Loucy (cell line): ENCODE measurements around the gene CEP41.

Source experiments
- H2AFZ ChIP-seq: fragments of 200-600 bp; sonication (generic); 2 replicates; pipeline ENCODE4 v1.6.0; 2016; ENCODE audit warnings: antibody characterized with exemption, mild to moderate bottlenecking, low read length, moderate library complexity
- H3F3A ChIP-seq: fragments of 200-600 bp; 2 replicates; pipeline ENCODE4 v1.6.0; 2016; ENCODE audit warnings: antibody characterized with exemption, low read depth, mild to moderate bottlenecking
- H3K27me3 ChIP-seq: fragments of 200-600 bp; sonication (generic); 2 replicates; pipeline ENCODE4 v1.6.1; 2014; ENCODE audit warnings: low read length, mild to moderate bottlenecking; ENCODE audit not compliant: insufficient read depth, poor library complexity, severe bottlenecking
- H3K36me3 ChIP-seq: fragments of 200-600 bp; sonication (generic); 2 replicates; pipeline ENCODE4 v1.6.1; 2016; ENCODE audit warnings: low read length; ENCODE audit not compliant: insufficient read depth
- H3K4me1 ChIP-seq: fragments of 200-600 bp; sonication (generic); 2 replicates; pipeline ENCODE4 v1.5.1; 2014; ENCODE audit warnings: low read length, mild to moderate bottlenecking; ENCODE audit not compliant: insufficient read depth, poor library complexity, severe bottlenecking
- H3K4me2 ChIP-seq: fragments of 200-600 bp; sonication (generic); 2 replicates; pipeline ENCODE4 v1.6.0; 2014; ENCODE audit warnings: antibody characterized with exemption, low read length, low read depth, mild to moderate bottlenecking; ENCODE audit not compliant: poor library complexity, severe bottlenecking
- H3K4me3 ChIP-seq: fragments of 200-600 bp; sonication (generic); 2 replicates; pipeline ENCODE4 v1.5.1; 2014; ENCODE audit warnings: low read length, mild to moderate bottlenecking, mixed read lengths; ENCODE audit not compliant: poor library complexity, severe bottlenecking
- H3K79me2 ChIP-seq: fragments of 200-600 bp; sonication (generic); 2 replicates; pipeline ENCODE4 v1.6.1; 2014; ENCODE audit warnings: low read length; ENCODE audit not compliant: insufficient read depth
- H3K9ac ChIP-seq: fragments of 200-600 bp; sonication (generic); 2 replicates; pipeline ENCODE4 v1.6.0; 2014; ENCODE audit warnings: mild to moderate bottlenecking, low read depth, low read length, moderate library complexity; ENCODE audit not compliant: poor library complexity, severe bottlenecking
- H3K9me2 ChIP-seq: fragments of 200-600 bp; sonication (generic); replicated peaks from 2 replicates; pipeline ENCODE4 v1.6.1; 2016; ENCODE audit warnings: low read depth, low read length, mixed read lengths
- H3K9me3 ChIP-seq: fragments of 200-600 bp; sonication (generic); 2 replicates; pipeline ENCODE4 v1.6.1; 2014; ENCODE audit warnings: mild to moderate bottlenecking, antibody characterized with exemption, low read length, low read depth; ENCODE audit not compliant: insufficient read depth
- H4K20me1 ChIP-seq: fragments of 200-600 bp; sonication (generic); 2 replicates; pipeline ENCODE4 v1.6.0; 2014; ENCODE audit warnings: antibody characterized with exemption, low read length, mild to moderate bottlenecking; ENCODE audit not compliant: insufficient read depth, poor library complexity, severe bottlenecking
- EZH2phosphoT487 ChIP-seq: fragments of 200-600 bp; IDR thresholded peaks from 2 replicates; pipeline ENCODE4 v1.6.1; 2018; ENCODE audit warnings: antibody characterized with exemption, mild to moderate bottlenecking, moderate library complexity, borderline replicate concordance
- TF ChIP-seq, protein P1 (sequence below): fragments of 200-600 bp; sonication (generic); conservative IDR thresholded peaks from 2 replicates; pipeline ENCODE4 v1.5.1; 2014; ENCODE audit warnings: mild to moderate bottlenecking, antibody characterized with exemption, low read length

The CEP41 gene

DNA sequence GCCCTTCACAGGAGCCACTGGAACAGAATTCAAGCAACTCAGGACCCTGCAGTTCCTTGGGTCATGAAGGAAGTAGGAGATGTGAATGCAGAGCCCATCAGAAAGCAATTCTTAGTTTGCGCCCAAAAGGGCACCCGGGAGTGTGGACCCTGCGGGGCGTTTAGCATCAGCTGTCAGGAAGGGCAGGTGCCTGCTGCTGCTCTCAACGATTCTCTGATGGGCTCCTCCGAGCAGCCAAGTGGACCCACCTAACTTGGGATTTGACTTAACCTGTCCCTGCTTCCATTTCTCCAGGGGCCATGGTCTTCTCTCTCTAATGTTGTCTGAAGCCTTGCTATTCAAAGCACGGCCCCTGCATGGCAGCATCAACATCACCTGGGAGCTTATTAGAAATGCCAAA, 79.1 kb downstream of the CEP41 start:
- Histone ChIP-seq H4K20me1 (no peaks in the 10 kb centered on the region), H3K4me3 (no peak overlapping the region), H3K36me3 (no peaks in the 10 kb centered on the region), H3K27me3 (no peaks in the 10 kb centered on the region), H2AFZ (no peak overlapping the region), H3K4me2 (no peak overlapping the region), H3K79me2 (no peaks in the 10 kb centered on the region), H3K9me2 (no peaks in the 10 kb centered on the region), H3K4me1 (peaks cover 1% of the 10 kb centered on the region), H3F3A (no peaks in the 10 kb centered on the region), H3K9ac (no peak overlapping the region), H3K9me3 (no peaks in the 10 kb centered on the region)
- TF ChIP-seq, protein P1, sequence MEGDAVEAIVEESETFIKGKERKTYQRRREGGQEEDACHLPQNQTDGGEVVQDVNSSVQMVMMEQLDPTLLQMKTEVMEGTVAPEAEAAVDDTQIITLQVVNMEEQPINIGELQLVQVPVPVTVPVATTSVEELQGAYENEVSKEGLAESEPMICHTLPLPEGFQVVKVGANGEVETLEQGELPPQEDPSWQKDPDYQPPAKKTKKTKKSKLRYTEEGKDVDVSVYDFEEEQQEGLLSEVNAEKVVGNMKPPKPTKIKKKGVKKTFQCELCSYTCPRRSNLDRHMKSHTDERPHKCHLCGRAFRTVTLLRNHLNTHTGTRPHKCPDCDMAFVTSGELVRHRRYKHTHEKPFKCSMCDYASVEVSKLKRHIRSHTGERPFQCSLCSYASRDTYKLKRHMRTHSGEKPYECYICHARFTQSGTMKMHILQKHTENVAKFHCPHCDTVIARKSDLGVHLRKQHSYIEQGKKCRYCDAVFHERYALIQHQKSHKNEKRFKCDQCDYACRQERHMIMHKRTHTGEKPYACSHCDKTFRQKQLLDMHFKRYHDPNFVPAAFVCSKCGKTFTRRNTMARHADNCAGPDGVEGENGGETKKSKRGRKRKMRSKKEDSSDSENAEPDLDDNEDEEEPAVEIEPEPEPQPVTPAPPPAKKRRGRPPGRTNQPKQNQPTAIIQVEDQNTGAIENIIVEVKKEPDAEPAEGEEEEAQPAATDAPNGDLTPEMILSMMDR = no peak
- TF ChIP-seq EZH2phosphoT487 = no peak

DNA sequence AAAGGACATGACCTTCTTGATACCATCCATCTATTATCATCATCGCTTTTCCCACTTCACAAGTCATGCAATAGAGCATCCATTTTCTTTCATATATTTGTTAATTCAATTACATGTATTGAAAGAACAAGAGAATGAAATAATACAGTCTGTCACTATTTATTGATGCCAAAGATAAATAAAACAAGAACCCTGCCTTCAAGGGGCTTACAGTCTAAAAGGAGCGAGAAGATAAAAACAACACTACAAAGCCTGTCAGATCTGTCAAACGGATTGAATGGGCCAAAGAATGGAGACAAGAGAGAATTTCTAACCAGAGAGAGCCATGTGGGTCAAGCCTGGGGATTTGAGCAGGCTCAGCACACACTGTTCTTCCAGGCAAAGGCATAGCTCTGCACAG, 80.3 kb downstream of the CEP41 start:
- no peak overlapping the region for H2AFZ ChIP-seq
- no peak overlapping the region for H3K9ac ChIP-seq
- TF ChIP-seq EZH2phosphoT487 = no peak
- TF ChIP-seq, protein P1 = no peak
- no peaks in the 10 kb centered on the region for H3K36me3 ChIP-seq
- H3F3A ChIP-seq = no peaks in the 10 kb centered on the region
- no peak overlapping the region for H3K4me2 ChIP-seq
- H3K4me3 ChIP-seq = no peak overlapping the region
- no peaks in the 10 kb centered on the region for H3K27me3 ChIP-seq
- H3K9me3 ChIP-seq = no peaks in the 10 kb centered on the region
- H3K79me2 ChIP-seq = no peaks in the 10 kb centered on the region
- no peaks in the 10 kb centered on the region for H3K4me1 ChIP-seq
- H3K9me2 ChIP-seq = no peaks in the 10 kb centered on the region
- no peaks in the 10 kb centered on the region for H4K20me1 ChIP-seq

DNA sequence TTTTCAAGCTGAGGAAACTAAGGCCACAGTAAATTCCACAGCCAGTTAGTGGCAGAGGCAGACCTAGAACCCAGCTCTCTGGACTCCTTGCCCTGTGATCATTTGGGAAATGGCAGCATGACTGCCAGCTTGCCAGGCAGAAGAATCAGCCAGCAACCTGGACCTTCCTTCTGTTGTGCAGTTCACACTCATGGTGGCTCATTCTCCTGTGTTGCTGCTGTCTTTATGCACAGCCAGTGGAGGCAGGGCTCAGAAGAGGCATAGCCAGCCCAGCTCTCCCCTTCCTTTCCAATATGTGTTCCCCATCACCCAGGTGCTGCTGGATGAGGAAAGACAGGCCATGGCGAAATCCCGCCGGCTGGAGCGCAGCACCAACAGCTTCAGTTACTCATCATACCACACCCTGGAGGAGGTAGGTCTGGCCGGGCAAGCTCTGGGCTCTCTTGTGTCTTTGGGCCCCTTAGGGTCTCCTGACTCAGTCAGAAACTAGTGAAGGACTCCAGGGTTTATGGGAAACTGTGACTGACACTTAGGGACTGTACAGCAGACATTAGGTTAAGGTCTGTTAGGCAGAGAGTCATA, 81.4 kb downstream of the CEP41 start:
- H3K9me3 ChIP-seq = no peaks in the 10 kb centered on the region
- H3K4me1 ChIP-seq = no peaks in the 10 kb centered on the region
- no peaks in the 10 kb centered on the region for H3F3A ChIP-seq
- no peaks in the 10 kb centered on the region for H4K20me1 ChIP-seq
- no peaks in the 10 kb centered on the region for H3K36me3 ChIP-seq
- H3K4me3 ChIP-seq = no peak overlapping the region
- no peaks in the 10 kb centered on the region for H3K9me2 ChIP-seq
- H2AFZ ChIP-seq = no peak overlapping the region
- no peaks in the 10 kb centered on the region for H3K79me2 ChIP-seq
- H3K9ac ChIP-seq = no peak overlapping the region
- H3K4me2 ChIP-seq = no peak overlapping the region
- TF ChIP-seq, protein P1 = no peak
- no peak for TF ChIP-seq EZH2phosphoT487
- no peaks in the 10 kb centered on the region for H3K27me3 ChIP-seq
